Spleen (tissue), 11 donors: ENCODE results near the gene CRTC3. TPM values are rescaled to one million over a fixed set of nuclear protein-coding genes. Genes with fewer than 3 reads are reported as not detected.

ENCODE experiments used
- DNase-seq: peaks from one replicate; pipeline ENCODE4 v3.0.0-alpha.2; 2020
- H3K27ac ChIP-seq, 8 donors: fragments of 200-600 bp; sonication (generic) in 7 of 8; 1 replicate in 4 of 8; 2 replicates in 4 of 8; pipeline versions ENCODE4 v1.5.0 to v1.8.0; 2016 to 2021; ENCODE audit warnings: inconsistent platforms in 4 of 8, mild to moderate bottlenecking in 4 of 8, moderate library complexity in 1 of 8
- H3K27me3 ChIP-seq, 7 donors: fragments of 200-600 bp; sonication (generic) in 6 of 7; replicated peaks in 1 of 7; 1 replicate in 4 of 7; 2 replicates in 3 of 7; pipeline versions ENCODE4 v1.5.0 to v1.8.0; 2016 to 2021; ENCODE audit warnings: inconsistent platforms in 3 of 7, mild to moderate bottlenecking in 1 of 7
- H3K36me3 ChIP-seq, 6 donors: fragments of 200-600 bp; sonication (generic) in 5 of 6; 1 replicate in 4 of 6; 2 replicates in 2 of 6; pipeline versions ENCODE4 v1.5.0 to v1.8.0; 2016 to 2021; ENCODE audit warnings: inconsistent platforms in 2 of 6
- H3K4me1 ChIP-seq, 6 donors: fragments of 200-600 bp; sonication (generic) in 5 of 6; 1 replicate in 3 of 6; 2 replicates in 3 of 6; pipeline versions ENCODE4 v1.5.0 to v1.8.0; 2016 to 2021; ENCODE audit warnings: inconsistent platforms in 3 of 6
- H3K4me3 ChIP-seq, 8 donors: fragments of 200-600 bp; sonication (generic) in 7 of 8; 1 replicate in 4 of 8; 2 replicates in 4 of 8; pipeline versions ENCODE4 v1.5.0 to v1.8.0; 2016 to 2021; ENCODE audit warnings: inconsistent platforms in 4 of 8, mild to moderate bottlenecking in 4 of 8, moderate library complexity in 2 of 8
- H3K9me3 ChIP-seq, 8 donors: fragments of 200-600 bp; sonication (generic) in 7 of 8; 1 replicate in 4 of 8; 2 replicates in 4 of 8; pipeline versions ENCODE4 v1.5.0 to v1.8.0; 2016 to 2021; ENCODE audit warnings: inconsistent platforms in 4 of 8
- CTCF ChIP-seq, 11 experiments: fragments of 200-600 bp in 7 of 11; fragments of 450-650 bp in 4 of 11; sonication (generic) in 4 of 11; IDR thresholded peaks in 8 of 11; conservative IDR thresholded peaks in 3 of 11; 1 replicate in 7 of 11; 2 replicates in 4 of 11; pipeline versions ENCODE4 v1.4.0 to v1.8.0; 2016 to 2021; ENCODE audit warnings: antibody characterized with exemption in 11 of 11, inconsistent platforms in 4 of 11, mild to moderate bottlenecking in 1 of 11
- POLR2A ChIP-seq, 3 donors: fragments of 450-650 bp; IDR thresholded peaks; one replicate each; pipeline ENCODE4 v1.5.1; 2017; ENCODE audit warnings: antibody characterized with exemption in 3 of 3, mild to moderate bottlenecking in 1 of 3
- POLR2AphosphoS5 ChIP-seq, 3 donors: sonication (generic); formaldehyde crosslinking; IDR thresholded peaks; one replicate each; pipeline ENCODE4 v1.5.1; 2017; ENCODE audit warnings: antibody characterized with exemption in 3 of 3
- WGBS, 5 donors: extraction: QIAGEN DNeasy Blood & Tissue Kit in 3 of 5; methylation state at CpG; one replicate each; pipeline versions ENCODE4 v1.1.5 to v1.1.7; 2013 to 2018; 5-methylcytosine and 5-hydroxymethylcytosine counted together
- intact Hi-C: fragments of 100-400 bp; cut with DNase I; formaldehyde crosslinking; loops from one replicate; pipeline ENCODE4 v1.15.0; 2023; ENCODE audit warnings: low total_unique reads
- polyA plus RNA-seq, 3 donors: library from polyadenylated mRNA; stranded (reverse); fragments of 200-250 nt; gene quantifications; one replicate each; pipeline ENCODE4 v1.2.1, GENCODE V29; 2013
- total RNA-seq, 7 donors: library from RNA; depleted of rRNA in 3 of 7; stranded (reverse); fragments of >200 nt in 3 of 7; fragmentation: NEBNext Ultra II Directional in 4 of 7; extraction: Animal tissue kit (Norgen Biotek cat#: 25700) in 4 of 7; gene quantifications; one replicate each; pipeline versions ENCODE4 v1.1.0 to v1.2.1, GENCODE V29; 2016 to 2021
- donor health status: healthy with polysubstance abuse.
- donor health status: DM: no; HTN: no; CAD: no; lungs with moderate emphysema.
- donor health status: DM: no; HTN: no; CAD: no.
- donor health status: Bipolar disorder and iron deficiency.
- donor health status: healthy.
- donor health status: DM: no; HTN: no; CAD: no.
- donor health status: DM: yes; HTN: yes; CAD: no.

The CRTC3 gene
- total and polyA plus RNA-seq, 10 donors, result 7.7 to 51.2 (median 43.4) TPM

- TF ChIP-seq CTCF (IDR thresholded peaks at IDR 0.05 in 8 of 11, conservative IDR thresholded peaks at IDR 0.05 in 3 of 11) (peak in 8 of 11 experiments; percentile 12 to 65 (median 46)), POLR2A (IDR thresholded peaks at IDR 0.05) (no peak), POLR2AphosphoS5 (IDR thresholded peaks at IDR 0.05) (peak in 1 of 3 donors; percentile 46)
- intact Hi-C loops, result no loop called here
These were observed 74.2 kb downstream of the CRTC3 start for GRCh38 chr15:90603893-90604292.

GRCh38 chr15:90606641-90607040 is 76.9 kb downstream of the CRTC3 start:
- WGBS, 5 donors, result 88 to 96% (median 91%) methylated on average over 7 of the region's 7 CpGs
- intact Hi-C loops, result no loop called here
- H3K4me3 ChIP-seq, result no peak overlapping the region
- no peak overlapping the region for H3K27ac ChIP-seq
- no peaks in the 10 kb centered on the region for H3K9me3 ChIP-seq
- DNase-seq, result no peak
- peaks cover 0 to 82% (median 9%) of the 10 kb centered on the region in 6 donors for H3K36me3 ChIP-seq
- H3K4me1 ChIP-seq, result peaks cover 0 to 6% (median 0%) of the 10 kb centered on the region in 6 donors
- no peaks in the 10 kb centered on the region for H3K27me3 ChIP-seq
- TF ChIP-seq POLR2AphosphoS5 (IDR thresholded peaks at IDR 0.05), result no peak

More at GRCh38 chr15:90603893-90604292, 74.2 kb downstream of the CRTC3 start:
- no peak overlapping the region for H3K27ac ChIP-seq
- DNase-seq, result peak; percentile 81
- no peaks in the 10 kb centered on the region for H3K27me3 ChIP-seq
- H3K9me3 ChIP-seq, result no peaks in the 10 kb centered on the region
- H3K4me3 ChIP-seq, result no peak overlapping the region
- WGBS, 5 donors, result 85 to 96% (median 92%) methylated on average over 4 of the region's 4 CpGs
- H3K36me3 ChIP-seq, result peaks cover 0 to 71% (median 9%) of the 10 kb centered on the region in 6 donors
- H3K4me1 ChIP-seq, result peaks cover 0 to 23% (median 1%) of the 10 kb centered on the region in 6 donors

GRCh38 chr15:90607361-90607760 is 77.6 kb downstream of the CRTC3 start:
- intact Hi-C loops, result no loop called here
- Histone ChIP-seq H3K27ac (no peak overlapping the region), H3K36me3 (peaks cover 0 to 82% (median 11%) of the 10 kb centered on the region in 6 donors), H3K4me3 (no peak overlapping the region), H3K9me3 (no peaks in the 10 kb centered on the region), H3K4me1 (peaks cover 0 to 6% (median 0%) of the 10 kb centered on the region in 6 donors), H3K27me3 (no peaks in the 10 kb centered on the region)
- DNase-seq, result no peak
- WGBS, 5 donors, result 85 to 92% (median 89%) methylated on average over 9 of the region's 9 CpGs
- TF ChIP-seq POLR2AphosphoS5 (IDR thresholded peaks at IDR 0.05) (no peak), CTCF (IDR thresholded peaks at IDR 0.05 in 8 of 11, conservative IDR thresholded peaks at IDR 0.05 in 3 of 11) (no peak)

- H3K9me3 ChIP-seq, result no peaks in the 10 kb centered on the region
- intact Hi-C loops, result no loop called here
- TF ChIP-seq CTCF (IDR thresholded peaks at IDR 0.05 in 8 of 11, conservative IDR thresholded peaks at IDR 0.05 in 3 of 11), result no peak
- WGBS, 5 donors, result 83 to 93% (median 85%) methylated on average over 5 of the region's 5 CpGs
- DNase-seq, result no peak
- H3K4me1 ChIP-seq, result peaks cover 0 to 12% (median 0%) of the 10 kb centered on the region in 6 donors
- H3K27me3 ChIP-seq, result no peaks in the 10 kb centered on the region
- no peak overlapping the region for H3K27ac ChIP-seq
- H3K4me3 ChIP-seq, result no peak overlapping the region
- H3K36me3 ChIP-seq, result peaks cover 0 to 85% (median 15%) of the 10 kb centered on the region in 6 donors
These were observed 79.8 kb downstream of the CRTC3 start for GRCh38 chr15:90609242-90610180.
